ENCODE measurements around the gene FADS1.

Gene FADS1

GRCh38 chr11:61844909-61845565 lies 28.2 kb upstream of the FADS1 start:
- no peak for DNase-seq

GRCh38 chr11:61842528-61842820 lies 25.7 kb upstream of the FADS1 start:
- no peak for DNase-seq

- no peak for DNase-seq
These were observed 25.1 kb upstream of the FADS1 start for GRCh38 chr11:61841636-61842527.

GRCh38 chr11:61840371-61840770 lies 23.6 kb upstream of the FADS1 start:
- no peak for DNase-seq

- no peak for DNase-seq
These were observed 22.9 kb upstream of the FADS1 start for GRCh38 chr11:61839742-61840141.

- DNase-seq = no peak
These were observed 22.1 kb upstream of the FADS1 start for GRCh38 chr11:61838921-61839320.

GRCh38 chr11:61838501-61838900 lies 21.7 kb upstream of the FADS1 start:
- no peak for DNase-seq

GRCh38 chr11:61837411-61838005 lies 20.7 kb upstream of the FADS1 start:
- DNase-seq = no peak

GRCh38 chr11:61836193-61836592 lies 19.4 kb upstream of the FADS1 start:
- DNase-seq = no peak

- DNase-seq = peak; percentile 70
These were observed 17.7 kb upstream of the FADS1 start for GRCh38 chr11:61834278-61835048.

GRCh38 chr11:61833926-61834277 lies 17.1 kb upstream of the FADS1 start:
- no peak for DNase-seq

GRCh38 chr11:61833471-61833870 lies 16.7 kb upstream of the FADS1 start:
- no peak for DNase-seq

GRCh38 chr11:61832754-61833153 lies 16.0 kb upstream of the FADS1 start:
- no peak for DNase-seq

GRCh38 chr11:61832207-61832606 lies 15.4 kb upstream of the FADS1 start:
- no peak for DNase-seq

- DNase-seq = no peak
These were observed 13.7 kb upstream of the FADS1 start for GRCh38 chr11:61830237-61831105.

GRCh38 chr11:61829806-61830205 lies 13.0 kb upstream of the FADS1 start:
- no peak for DNase-seq

GRCh38 chr11:61828629-61829407 lies 12.0 kb upstream of the FADS1 start:
- peak; percentile 69 for DNase-seq

- DNase-seq = no peak
These were observed 11.5 kb upstream of the FADS1 start for GRCh38 chr11:61828379-61828628.

- peak; percentile 97 for DNase-seq
These were observed 11.0 kb upstream of the FADS1 start, which contains the start of gene FADS2 for GRCh38 chr11:61827571-61828378. Gene FADS2 (plus strand): TSS chr11:61828300. CDS start chr11:61828391, 91 bp downstream.

- DNase-seq = no peak
These were observed 10.2 kb upstream of the FADS1 start for GRCh38 chr11:61826930-61827570.

All from right forelimb (tissue), 1 donor.